Mucosa of stomach (tissue), 1 donor: ENCODE measurements around the gene DHX57.
"Not testable (repeated sequence)": the region's sequence is repeated elsewhere in the genome, so short reads cannot be mapped to it uniquely, and the experiment has no call there.

Experiments
- H3K27me3 ChIP-seq: one replicate; pipeline ENCODE4 v1.7.0; 2013; ENCODE audit warnings: mild to moderate bottlenecking, low read length; ENCODE audit not compliant: control insufficient read depth, insufficient read depth
- H3K36me3 ChIP-seq: one replicate; pipeline ENCODE4 v1.7.0; 2013; ENCODE audit warnings: low read length; ENCODE audit not compliant: control insufficient read depth, insufficient read depth
- H3K4me1 ChIP-seq: one replicate; pipeline ENCODE4 v1.7.0; 2013; ENCODE audit warnings: mild to moderate bottlenecking, low read length; ENCODE audit not compliant: control insufficient read depth, insufficient read depth
- H3K4me3 ChIP-seq: one replicate; pipeline ENCODE4 v1.7.0; 2013; ENCODE audit warnings: low read length
- H3K9ac ChIP-seq: one replicate; pipeline ENCODE4 v1.7.0; 2013; ENCODE audit warnings: mild to moderate bottlenecking, low read length, moderate library complexity
- H3K9me3 ChIP-seq: one replicate; pipeline ENCODE4 v1.7.0; 2013; ENCODE audit warnings: mild to moderate bottlenecking, low read length, moderate library complexity; ENCODE audit not compliant: control insufficient read depth
- donor health status: Pancreatic carcinoma.

DHX57 gene

DNA sequence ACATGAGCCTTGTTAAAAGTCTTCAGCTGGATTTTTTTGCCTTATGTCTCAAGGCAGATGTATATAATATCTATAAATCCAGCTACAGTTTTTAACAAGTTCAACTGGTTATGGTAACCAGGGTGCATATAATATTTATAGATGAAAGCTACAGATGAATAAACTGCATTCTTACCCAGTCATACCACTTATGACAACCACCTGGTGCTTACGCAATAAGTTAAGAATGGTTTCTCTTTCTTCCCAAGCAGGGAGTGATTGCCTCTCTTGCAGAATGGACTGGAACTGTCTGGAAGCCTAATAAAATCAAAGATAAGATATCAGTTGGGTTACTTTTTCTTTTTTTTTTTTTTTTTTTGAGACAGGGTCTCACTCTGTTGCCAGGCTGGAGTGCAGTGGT, 19.6 kb downstream of the DHX57 start:
- no peaks in the 10 kb centered on the region for H3K9me3 ChIP-seq
- no peak overlapping the region for H3K4me3 ChIP-seq
- no peaks in the 10 kb centered on the region for H3K27me3 ChIP-seq
- peaks cover 6% of the 10 kb centered on the region for H3K36me3 ChIP-seq
- H3K4me1 ChIP-seq = no peaks in the 10 kb centered on the region
- no peak overlapping the region for H3K9ac ChIP-seq

DNA sequence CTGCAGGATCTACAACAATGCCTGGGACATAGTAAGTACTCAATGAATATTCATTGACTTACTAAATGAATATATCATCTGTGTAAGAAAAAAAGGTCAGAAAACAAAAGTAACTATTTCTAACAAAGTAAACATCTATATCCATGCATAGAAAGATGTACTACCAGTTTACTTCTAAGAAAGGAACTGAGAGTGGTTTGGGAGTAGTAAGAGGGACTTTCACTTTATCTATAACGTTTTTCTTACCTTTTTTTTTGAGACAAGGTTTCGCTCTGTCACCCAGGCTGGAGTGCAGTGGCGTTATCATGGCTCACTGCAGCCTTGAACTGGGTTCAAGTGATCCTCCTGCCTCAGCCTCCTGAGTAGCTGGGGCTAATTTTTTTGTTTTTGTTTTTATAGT, 25.7 kb downstream of the DHX57 start:
- Histone ChIP-seq H3K4me1 (no peaks in the 10 kb centered on the region), H3K36me3 (peaks cover 6% of the 10 kb centered on the region), H3K9ac (no peak overlapping the region)

DNA sequence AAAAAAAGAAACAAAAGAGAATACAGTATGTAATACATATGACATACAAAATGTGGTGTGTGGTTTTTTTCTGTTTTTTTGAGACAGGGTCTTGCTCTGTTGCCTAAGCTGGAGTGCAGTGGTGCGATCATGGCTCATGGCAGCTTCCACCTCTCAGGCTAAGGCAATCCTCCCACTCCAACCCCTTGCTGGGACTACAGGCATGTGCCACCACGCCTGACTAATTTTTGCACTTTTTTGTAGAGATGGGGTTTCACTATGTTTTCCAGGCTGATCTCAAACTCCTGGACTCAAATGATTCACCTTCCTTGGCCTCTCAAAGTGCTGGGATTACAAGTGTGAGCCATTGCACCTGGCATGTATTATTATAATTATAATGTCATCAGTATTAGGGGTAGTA, 38.9 kb downstream of the DHX57 start:
- no peaks in the 10 kb centered on the region for H3K9me3 ChIP-seq
- no peaks in the 10 kb centered on the region for H3K27me3 ChIP-seq
- no peaks in the 10 kb centered on the region for H3K36me3 ChIP-seq
- no peak overlapping the region for H3K9ac ChIP-seq
- H3K4me3 ChIP-seq = no peak overlapping the region
- peaks cover 3% of the 10 kb centered on the region for H3K4me1 ChIP-seq

More for the DNA sequence above, 25.7 kb downstream of the DHX57 start:
- Histone ChIP-seq H3K9me3 (no peaks in the 10 kb centered on the region), H3K27me3 (no peaks in the 10 kb centered on the region), H3K4me3 (no peak overlapping the region)

DNA sequence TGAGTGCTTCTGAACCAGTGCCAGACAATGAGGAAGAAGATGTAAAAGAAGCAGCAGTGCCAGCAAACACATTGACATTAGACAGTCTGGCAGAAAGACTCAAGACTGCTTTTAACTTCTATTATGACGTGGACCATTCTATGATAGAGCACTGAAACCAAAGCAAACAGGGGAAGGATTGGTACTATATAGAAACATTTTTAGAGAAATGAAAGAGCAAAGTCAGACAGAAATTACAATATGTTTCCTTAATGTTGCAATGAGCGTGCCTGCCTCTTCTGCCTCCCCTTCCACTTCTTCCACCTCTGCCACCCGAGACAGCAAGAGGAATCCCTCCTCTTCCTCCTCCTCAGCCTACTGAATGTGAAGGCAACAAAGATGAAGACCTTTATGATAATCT, 39.7 kb downstream of the DHX57 start:
- H3K9me3 ChIP-seq = no peaks in the 10 kb centered on the region
- H3K27me3 ChIP-seq = no peaks in the 10 kb centered on the region
- peaks cover 3% of the 10 kb centered on the region for H3K4me1 ChIP-seq
- no peak overlapping the region for H3K4me3 ChIP-seq
- no peaks in the 10 kb centered on the region for H3K36me3 ChIP-seq
- H3K9ac ChIP-seq = no peak overlapping the region

DNA sequence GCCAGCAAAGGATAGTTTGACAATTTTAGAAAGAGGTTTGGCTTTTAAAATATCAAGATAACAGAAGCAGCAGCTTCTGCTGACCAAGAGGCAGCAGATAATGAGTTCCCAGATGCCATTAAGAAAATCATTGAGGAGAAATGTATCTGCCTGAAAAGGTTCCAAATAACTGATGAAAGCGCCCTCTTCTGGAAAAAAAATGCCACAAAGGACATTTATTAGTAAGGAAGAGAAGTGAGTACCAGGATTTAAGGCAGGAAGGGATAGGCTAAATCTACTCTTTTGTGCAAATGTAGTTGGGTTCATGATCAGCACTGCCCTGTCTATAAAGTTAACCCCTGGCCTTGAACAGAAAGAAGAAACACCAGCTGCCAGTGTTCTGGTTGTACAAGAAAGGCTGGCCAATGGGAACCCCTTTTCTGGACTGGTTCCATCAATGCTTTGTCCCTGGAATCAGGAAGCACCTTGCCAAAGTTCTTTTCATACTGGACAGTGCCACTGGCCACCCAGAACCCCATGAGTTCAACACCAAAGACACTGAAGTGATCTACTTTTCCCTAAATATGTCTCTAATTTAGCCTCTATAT, 40.6 kb downstream of the DHX57 start:
- no peaks in the 10 kb centered on the region for H3K36me3 ChIP-seq
- no peak overlapping the region for H3K9ac ChIP-seq
- peaks cover 3% of the 10 kb centered on the region for H3K4me1 ChIP-seq
- H3K4me3 ChIP-seq = no peak overlapping the region
- H3K27me3 ChIP-seq = no peaks in the 10 kb centered on the region
- H3K9me3 ChIP-seq = no peaks in the 10 kb centered on the region

DNA sequence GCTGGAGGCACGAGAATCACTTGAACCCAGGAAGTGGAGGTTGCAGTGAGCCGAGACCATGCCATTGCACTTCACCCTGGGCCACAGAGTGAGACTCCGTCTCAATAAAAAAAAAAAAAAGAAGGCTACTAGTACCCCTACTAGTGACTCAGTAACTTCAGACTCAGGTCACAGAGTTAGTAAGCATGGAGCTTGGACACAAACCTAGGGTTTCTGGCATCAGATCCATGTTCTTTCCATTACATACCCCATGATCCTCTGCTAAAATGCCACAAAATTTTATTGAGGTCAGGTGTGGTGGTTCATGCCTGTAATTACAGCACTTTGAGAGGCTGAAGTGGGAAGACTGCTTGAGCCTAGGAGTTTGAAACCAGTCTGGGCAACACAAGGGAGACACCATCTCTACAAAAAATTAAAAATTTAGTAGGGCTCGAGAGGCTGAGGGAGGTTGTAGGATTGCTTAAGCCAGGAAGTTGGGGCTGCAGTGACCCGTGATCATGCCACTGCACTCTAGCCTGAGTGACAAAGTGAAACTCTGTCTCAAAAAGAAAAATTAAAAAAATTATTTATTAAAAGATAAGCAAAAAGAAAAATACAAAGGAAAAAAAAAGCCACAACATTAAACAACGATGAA, 45.1 kb downstream of the DHX57 start:
- Histone ChIP-seq H3K9ac (no peak overlapping the region), H3K36me3 (no peaks in the 10 kb centered on the region), H3K4me1 (no peaks in the 10 kb centered on the region), H3K9me3 (no peaks in the 10 kb centered on the region), H3K27me3 (no peaks in the 10 kb centered on the region), H3K4me3 (no peak overlapping the region)

DNA sequence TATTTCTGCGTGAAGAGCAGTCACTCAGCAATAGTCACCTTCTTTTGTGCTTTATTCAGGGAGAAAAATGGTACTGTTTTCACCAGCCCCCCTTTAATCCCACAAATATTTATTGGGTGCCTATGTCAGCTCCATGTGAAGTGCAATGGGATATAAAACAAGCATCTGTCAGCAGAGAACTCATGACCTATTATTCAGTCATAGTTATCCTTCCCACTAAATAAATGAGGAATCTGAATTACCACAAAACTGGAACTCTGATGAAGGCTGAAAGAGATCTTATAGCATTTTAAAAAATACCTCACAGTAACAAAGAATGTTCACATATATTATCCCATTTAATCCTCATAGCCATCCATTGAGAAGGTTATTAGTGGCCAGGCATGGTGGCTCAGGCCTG, 45.8 kb downstream of the DHX57 start:
- H3K9ac ChIP-seq = no peak overlapping the region
- H3K36me3 ChIP-seq = no peaks in the 10 kb centered on the region
- H3K27me3 ChIP-seq = no peaks in the 10 kb centered on the region
- H3K4me1 ChIP-seq = no peaks in the 10 kb centered on the region
- H3K4me3 ChIP-seq = no peak overlapping the region
- no peaks in the 10 kb centered on the region for H3K9me3 ChIP-seq

DNA sequence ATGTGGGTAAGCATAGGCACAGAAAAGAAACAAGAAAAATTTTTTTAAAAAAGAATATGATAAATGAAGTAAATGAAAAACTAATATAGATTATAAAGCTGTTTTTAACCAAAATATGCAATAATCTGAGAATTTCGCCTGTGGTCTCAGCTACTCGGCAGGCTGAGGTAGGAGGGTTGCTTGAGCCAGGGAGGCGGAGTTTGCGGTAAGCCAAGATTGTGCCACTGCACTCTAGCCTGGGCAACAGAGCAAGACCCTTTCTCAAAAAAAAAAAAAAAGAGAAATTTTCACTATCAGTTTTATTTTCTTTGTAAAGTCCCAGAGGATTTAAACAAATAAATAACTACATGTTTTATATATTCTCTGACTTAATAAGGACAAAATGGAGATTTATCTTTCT, 47.3 kb downstream of the DHX57 start:
- Histone ChIP-seq H3K9ac (no peak overlapping the region), H3K36me3 (no peaks in the 10 kb centered on the region), H3K9me3 (no peaks in the 10 kb centered on the region), H3K4me1 (no peaks in the 10 kb centered on the region), H3K4me3 (no peak overlapping the region), H3K27me3 (no peaks in the 10 kb centered on the region)

DNA sequence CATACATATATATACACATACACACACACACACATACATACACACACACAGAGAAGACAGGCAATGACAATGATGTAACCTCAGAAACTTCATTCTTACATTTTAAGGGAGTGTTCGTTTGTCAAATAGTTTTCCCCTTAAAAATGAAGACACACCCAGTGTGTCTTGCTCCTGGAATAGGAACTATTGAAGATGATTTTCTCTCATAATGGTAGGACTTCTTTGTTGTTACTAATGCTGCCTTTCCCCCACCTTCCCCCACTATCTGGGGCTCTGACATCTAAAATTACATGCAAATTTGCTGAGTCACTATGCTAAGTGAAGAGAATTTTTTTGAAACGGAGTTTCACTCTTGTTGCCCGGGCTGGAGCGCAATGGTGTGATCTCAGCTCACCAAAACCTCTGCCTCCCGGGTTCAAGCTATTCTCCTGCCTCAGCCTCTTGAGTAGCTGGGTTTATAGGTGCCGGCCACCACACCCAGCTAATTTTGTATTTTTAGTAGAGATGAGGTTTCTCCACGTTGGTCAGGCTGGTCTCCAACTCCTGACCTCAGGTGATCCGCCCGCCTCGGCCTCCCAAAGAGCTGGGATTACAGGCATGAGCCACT, 48.1 kb downstream of the DHX57 start:
- H3K9me3 ChIP-seq, H3K4me1 ChIP-seq, H3K9ac ChIP-seq, H3K36me3 ChIP-seq, H3K27me3 ChIP-seq, H3K4me3 ChIP-seq: not testable (repeated sequence)

DNA sequence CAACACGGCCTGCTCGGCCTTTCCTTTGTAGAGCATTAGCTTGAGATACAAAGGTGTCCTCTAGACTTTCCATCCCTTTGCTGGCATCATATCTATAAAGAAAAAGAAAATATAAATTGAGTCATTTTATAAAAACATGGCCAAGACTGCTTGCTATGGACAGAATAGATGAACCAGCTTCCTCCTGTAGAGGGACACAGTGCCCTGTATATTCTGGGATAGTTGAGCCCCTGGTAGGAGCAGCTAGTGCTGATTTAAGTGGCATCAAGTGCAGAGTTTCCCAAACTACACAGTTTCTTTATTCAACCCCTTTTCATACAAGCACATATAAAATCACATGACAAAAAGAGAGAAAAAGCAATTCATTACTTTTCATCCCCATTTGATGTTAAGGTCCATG, 49.8 kb downstream of the DHX57 start:
- Histone ChIP-seq H3K9me3 (no peaks in the 10 kb centered on the region), H3K36me3 (no peaks in the 10 kb centered on the region), H3K27me3 (no peaks in the 10 kb centered on the region), H3K4me3 (no peak overlapping the region), H3K4me1 (no peaks in the 10 kb centered on the region), H3K9ac (no peak overlapping the region)

DNA sequence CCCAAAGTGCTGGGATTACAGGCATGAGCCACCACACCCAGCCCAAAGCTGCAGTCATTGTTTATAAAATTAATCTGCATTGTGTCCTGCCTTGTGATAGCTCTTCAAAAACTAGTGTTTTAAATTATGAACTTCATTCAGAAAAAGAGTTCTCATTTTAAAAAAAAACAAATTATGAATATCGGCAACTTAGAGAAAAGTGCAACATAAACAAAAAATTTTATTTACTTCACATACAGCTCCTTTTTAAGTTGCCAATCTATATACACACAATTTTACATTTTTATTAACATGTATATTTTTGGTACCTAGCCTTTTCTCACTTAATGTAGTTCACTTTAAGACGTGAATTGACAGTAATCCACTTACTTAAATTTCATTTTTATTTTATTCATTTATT, 50.8 kb downstream of the DHX57 start:
- H3K9ac ChIP-seq = no peak overlapping the region
- no peaks in the 10 kb centered on the region for H3K27me3 ChIP-seq
- H3K9me3 ChIP-seq = no peaks in the 10 kb centered on the region
- H3K4me1 ChIP-seq = no peaks in the 10 kb centered on the region
- H3K4me3 ChIP-seq = no peak overlapping the region
- no peaks in the 10 kb centered on the region for H3K36me3 ChIP-seq

DNA sequence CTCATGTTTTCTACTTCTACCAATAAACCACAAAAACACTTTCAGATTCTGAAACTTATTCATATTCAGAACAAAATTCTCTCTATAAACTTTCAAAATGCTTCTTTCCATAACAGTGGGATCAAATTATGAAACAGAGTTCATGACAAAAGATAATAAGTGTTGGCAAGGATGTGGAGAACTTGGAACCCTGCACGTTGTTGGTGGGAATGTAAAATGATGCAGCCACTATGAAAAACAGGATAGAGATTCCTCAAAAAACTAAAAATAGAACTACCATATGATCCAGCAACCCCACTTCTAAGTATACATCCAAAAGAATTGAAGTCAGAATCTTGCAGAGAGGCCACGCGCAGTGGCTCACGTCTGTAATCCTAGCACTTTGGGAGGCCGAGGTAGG, 52.3 kb downstream of the DHX57 start:
- H3K4me3 ChIP-seq = no peak overlapping the region
- no peaks in the 10 kb centered on the region for H3K27me3 ChIP-seq
- H3K36me3 ChIP-seq = no peaks in the 10 kb centered on the region
- no peaks in the 10 kb centered on the region for H3K4me1 ChIP-seq
- H3K9ac ChIP-seq = no peak overlapping the region
- no peaks in the 10 kb centered on the region for H3K9me3 ChIP-seq
